H1 (cell line): Measurements from ENCODE around the gene DTD1. TPM values are rescaled to one million over a fixed set of nuclear protein-coding genes. Genes with fewer than 3 reads are reported as not detected.
A peak's percentile ranks its signal among the peaks of the same experiment; 100 is the strongest.

Experiments
- CTCF ChIA-PET: fragments of 300-600 bp; sonication (Branson Sonifier 250); formaldehyde crosslinking; loops from one replicate; lab custom pipeline; 2021; ENCODE audit not compliant: partially characterized antibody; lab: Charles Lee
- POLR2A ChIA-PET: fragments of 300-600 bp; sonication (Branson Sonifier 250); formaldehyde crosslinking; loops from one replicate; lab custom pipeline; 2021; ENCODE audit warnings: inconsistent platforms; ENCODE audit not compliant: partially characterized antibody; lab: Charles Lee
- DNase-seq, 2 experiments: peaks; one replicate each; pipeline versions ENCODE4 v3.0.0 to v3.0.0-alpha.2; 2010 to 2022; ENCODE audit warnings: low spot score in 2 of 2, low read depth in 1 of 2, mixed read lengths in 1 of 2
- FAIRE-seq: peaks from 2 replicates; lab custom pipeline; 2011; peaks lifted over from hg19 to GRCh38; lab: Jason Lieb, UNC
- H2AFZ ChIP-seq: 2 replicates; pipeline ENCODE4 v1.8.1; 2012; ENCODE audit warnings: low read length, inconsistent platforms
- H2AK5ac ChIP-seq: 2 replicates; pipeline ENCODE4 v1.6.1; 2013; ENCODE audit warnings: low read depth, low read length
- H2BK120ac ChIP-seq: replicated peaks from 2 replicates; pipeline ENCODE3; 2013; ENCODE audit warnings: low read depth, low read length, inconsistent platforms
- H2BK12ac ChIP-seq: 2 replicates; pipeline ENCODE4 v1.6.1; 2013; ENCODE audit warnings: low read depth, low read length
- H2BK15ac ChIP-seq: 2 replicates; pipeline ENCODE4 v1.6.1; 2013; ENCODE audit warnings: low read length
- H2BK20ac ChIP-seq: 2 replicates; pipeline ENCODE4 v1.6.1; 2013; ENCODE audit warnings: low read length
- H2BK5ac ChIP-seq: 2 replicates; pipeline ENCODE4 v1.6.1; 2013; ENCODE audit warnings: low read depth, low read length
- H3K14ac ChIP-seq: 2 replicates; pipeline ENCODE4 v1.6.1; 2013; ENCODE audit warnings: inconsistent platforms; ENCODE audit not compliant: insufficient read length
- H3K18ac ChIP-seq: 2 replicates; pipeline ENCODE4 v1.6.1; 2013; ENCODE audit warnings: low read length; ENCODE audit errors: extremely low read depth
- H3K23ac ChIP-seq: 2 replicates; pipeline ENCODE4 v1.6.1; 2013; ENCODE audit warnings: inconsistent platforms; ENCODE audit not compliant: insufficient read length
- H3K23me2 ChIP-seq: 2 replicates; pipeline ENCODE4 v1.6.1; 2013; ENCODE audit warnings: low read depth, low read length
- H3K27ac ChIP-seq: 2 replicates; pipeline ENCODE4 v1.6.1; 2011; ENCODE audit warnings: low read depth, low read length, inconsistent platforms
- H3K27me3 ChIP-seq, 4 experiments: replicated peaks in 1 of 4; 1 replicate in 1 of 4; 2 replicates in 3 of 4; pipeline versions ENCODE4 v1.6.1 to v1.8.1; 2011 to 2013; ENCODE audit warnings: low read length in 3 of 4, mild to moderate bottlenecking in 3 of 4, inconsistent platforms in 2 of 4, mixed read lengths in 2 of 4, moderate library complexity in 1 of 4; ENCODE audit not compliant: control insufficient read depth in 3 of 4, insufficient read depth in 3 of 4; ENCODE audit errors: extremely low read depth in 1 of 4
- H3K36me3 ChIP-seq, 4 experiments: 2 replicates each; pipeline versions ENCODE4 v1.6.1 to v1.8.1; 2011 to 2013; ENCODE audit warnings: mild to moderate bottlenecking in 4 of 4, low read length in 3 of 4, moderate library complexity in 2 of 4, control low read depth in 1 of 4, inconsistent platforms in 1 of 4; ENCODE audit not compliant: insufficient read depth in 4 of 4, control insufficient read depth in 2 of 4
- H3K4ac ChIP-seq: replicated peaks from 2 replicates; pipeline ENCODE3; 2013; ENCODE audit warnings: low read length, low read depth, mixed read lengths, inconsistent platforms; ENCODE audit not compliant: insufficient read length
- H3K4me1 ChIP-seq, 4 experiments: replicated peaks in 1 of 4; 1 replicate in 1 of 4; 2 replicates in 3 of 4; pipeline versions ENCODE4 v1.6.1 to v1.8.1; 2011 to 2013; ENCODE audit warnings: low read length in 3 of 4, inconsistent platforms in 2 of 4, mixed read lengths in 1 of 4; ENCODE audit not compliant: insufficient read depth in 4 of 4, control insufficient read depth in 3 of 4
- H3K4me2 ChIP-seq, 2 experiments: 2 replicates each; pipeline versions ENCODE4 v1.6.1 to v1.8.1; 2011 to 2013; ENCODE audit warnings: low read depth in 2 of 2, low read length in 2 of 2, control low read depth in 1 of 2, inconsistent platforms in 1 of 2, mild to moderate bottlenecking in 1 of 2; ENCODE audit not compliant: insufficient read depth in 1 of 2
- H3K4me3 ChIP-seq, 4 experiments: fragments of 200-600, 300-600 bp in 1 of 4; sonication (generic), shearing (Covaris generic), sonication (Bioruptor Twin) in 1 of 4; 2 replicates each; pipeline versions ENCODE4 v1.5.1 to v1.8.1; 2011 to 2016; ENCODE audit warnings: low read length in 4 of 4, low read depth in 3 of 4, control low read depth in 2 of 4, inconsistent platforms in 2 of 4, mild to moderate bottlenecking in 2 of 4, mixed read lengths in 1 of 4, moderate library complexity in 1 of 4; ENCODE audit not compliant: insufficient read depth in 2 of 4; ENCODE audit errors: extremely low read depth in 1 of 4
- H3K56ac ChIP-seq: replicated peaks from 2 replicates; pipeline ENCODE3; 2013; ENCODE audit warnings: low read depth, mild to moderate bottlenecking, mixed read lengths, low read length, inconsistent platforms; ENCODE audit not compliant: insufficient read length
- H3K79me1 ChIP-seq: 2 replicates; pipeline ENCODE4 v1.6.1; 2013; ENCODE audit warnings: low read depth, low read length, control low read depth
- H3K79me2 ChIP-seq, 2 experiments: 2 replicates each; pipeline versions ENCODE4 v1.6.1 to v1.8.1; 2012 to 2013; ENCODE audit warnings: low read length in 2 of 2, mild to moderate bottlenecking in 2 of 2, inconsistent platforms in 1 of 2; ENCODE audit not compliant: insufficient read depth in 2 of 2, control insufficient read depth in 1 of 2
- H3K9ac ChIP-seq, 4 experiments: replicated peaks in 1 of 4; 1 replicate in 1 of 4; 2 replicates in 3 of 4; pipeline versions ENCODE4 v1.6.1 to v1.8.1; 2011 to 2013; ENCODE audit warnings: low read depth in 3 of 4, low read length in 3 of 4, control low read depth in 2 of 4, mild to moderate bottlenecking in 2 of 4, moderate library complexity in 2 of 4, inconsistent platforms in 1 of 4; ENCODE audit errors: extremely low read depth in 1 of 4
- H3K9me3 ChIP-seq, 2 experiments: 2 replicates each; pipeline versions ENCODE4 v1.6.1 to v1.8.1; 2012 to 2013; ENCODE audit warnings: mild to moderate bottlenecking in 2 of 2, moderate library complexity in 2 of 2, control low read depth in 1 of 2, inconsistent platforms in 1 of 2, low read depth in 1 of 2, low read length in 1 of 2, mixed read lengths in 1 of 2; ENCODE audit not compliant: insufficient read depth in 2 of 2
- H4K20me1 ChIP-seq, 2 experiments: replicated peaks in 1 of 2; 2 replicates each; pipeline versions ENCODE3 to v1.8.1; 2011 to 2013; ENCODE audit warnings: inconsistent platforms in 2 of 2, low read length in 2 of 2, mild to moderate bottlenecking in 1 of 2; ENCODE audit not compliant: insufficient read depth in 2 of 2, control insufficient read depth in 1 of 2
- H4K5ac ChIP-seq: 2 replicates; pipeline ENCODE4 v1.6.1; 2013; ENCODE audit warnings: low read length, low read depth, mixed read lengths, inconsistent platforms; ENCODE audit not compliant: insufficient read length
- H4K8ac ChIP-seq: 2 replicates; pipeline ENCODE4 v1.8.0; 2013; ENCODE audit warnings: mild to moderate bottlenecking, moderate library complexity, low read length, inconsistent platforms; ENCODE audit not compliant: insufficient read depth; ENCODE audit errors: extremely low read depth
- H4K91ac ChIP-seq: replicated peaks from 2 replicates; pipeline ENCODE3; 2013; ENCODE audit warnings: low read length, mixed read lengths, inconsistent platforms; ENCODE audit not compliant: insufficient read length
- CEBPB ChIP-seq: IDR thresholded peaks from 2 replicates; pipeline ENCODE4 v1.6.1; 2012; ENCODE audit warnings: low read depth, low read length
- JUND ChIP-seq: IDR thresholded peaks from 2 replicates; pipeline ENCODE4 v1.6.1; 2011; ENCODE audit warnings: mild to moderate bottlenecking, improper control_type of control experiment, low read length
- TAF7 ChIP-seq: optimal IDR thresholded peaks from 2 replicates; pipeline ENCODE3; 2011; ENCODE audit warnings: low read depth, mild to moderate bottlenecking, inconsistent platforms, low read length, moderate library complexity, borderline replicate concordance
- TBP ChIP-seq: IDR thresholded peaks from 2 replicates; pipeline ENCODE4 v1.6.1; 2011; ENCODE audit warnings: low read depth, low read length, improper control_type of control experiment
- WGBS, 2 experiments: shearing (Covaris generic) in 1 of 2; methylation state at CpG; one replicate each; pipeline versions ENCODE4 v1.1.6 to v1.1.7; 2013 to 2015; ENCODE audit warnings: low lambda C conversion rate in 2 of 2, mixed read lengths in 2 of 2, inconsistent platforms in 1 of 2, low coverage in 1 of 2, missing lambda C conversion rate in 1 of 2; ENCODE audit not compliant: insufficient replicate concordance in 2 of 2, insufficient coverage in 1 of 2, insufficient read length in 1 of 2; ENCODE audit errors: extremely low coverage in 1 of 2, missing lambda C conversion rate in 1 of 2; 5-methylcytosine and 5-hydroxymethylcytosine counted together
- polyA plus RNA-seq, 7 experiments: library from polyadenylated mRNA; depleted of rRNA in 3 of 7; stranded (reverse) in 5 of 7; unstranded in 2 of 7; fragments of >200 nt in 5 of 7; fragments of 200-250 nt in 2 of 7; gene quantifications; 1 replicate in 5 of 7; 2 replicates in 1 of 7; 4 replicates in 1 of 7; pipeline versions ENCODE4 v1.2.1 to v1.2.3, GENCODE V29; 2011 to 2013; ENCODE audit warnings: missing spikeins in 2 of 7, mixed read lengths in 2 of 7
- total RNA-seq: library from RNA; stranded (reverse); fragmentation: NEBNext Ultra II Directional; extraction: Animal tissue kit (Norgen Biotek cat#: 25700); gene quantifications from 2 replicates; pipeline ENCODE4 v1.2.1, GENCODE V29; 2021

The DTD1 gene
- total and polyA plus RNA-seq, 2 of the 8 experiments (the other 6 are each of a cell fraction or from before 2014, with no cell fraction given) = 49.7 to 66.6 TPM

DNA sequence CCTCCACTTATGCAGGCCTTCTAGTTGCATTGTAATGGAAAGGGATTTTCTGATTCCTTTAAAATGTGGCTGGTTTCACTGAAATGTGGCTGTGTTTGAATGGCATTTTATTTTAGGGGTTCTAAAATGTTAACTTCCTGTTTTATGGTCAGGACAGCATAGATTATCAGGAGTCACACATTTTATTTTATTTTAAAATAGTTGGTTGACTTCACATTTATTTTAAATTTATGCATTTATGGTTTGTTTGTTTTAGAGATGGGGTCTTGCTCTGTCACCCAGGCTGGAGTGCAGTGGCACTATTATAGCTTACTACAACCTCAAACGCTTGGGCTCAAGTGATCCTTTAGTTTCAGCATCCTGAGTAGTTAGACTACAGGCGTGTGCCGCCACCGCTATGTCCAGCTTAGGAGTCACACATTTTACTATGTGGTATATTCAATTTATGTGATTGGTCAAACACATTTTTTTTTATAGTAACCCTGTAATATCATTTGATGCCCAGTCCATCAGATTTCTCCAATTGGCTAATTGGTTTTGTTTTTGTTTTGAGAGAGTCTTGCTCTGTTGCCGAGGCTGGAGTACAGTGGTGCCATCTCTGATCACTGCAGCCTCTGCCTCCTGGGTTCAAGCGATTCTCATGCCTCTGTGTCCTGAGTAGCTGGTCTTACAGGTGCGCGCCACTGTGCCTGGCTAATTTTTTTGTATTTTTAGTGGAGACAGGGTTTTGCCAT lies 2.3 kb downstream of the DTD1 start:
- Histone ChIP-seq H2AK5ac (no peak overlapping the region), H3K9ac (no peak overlapping the region), H3K9me3 (no peaks in the 10 kb centered on the region), H2BK120ac (peak overlapping the region; percentile 54), H3K27ac (no peak overlapping the region), H3K4me3 (peak overlapping the region in 1 of 4 experiments; percentile 73; a peak in 1 of 8 replicates), H3K79me2 (peaks cover 0 to 32% of the 10 kb centered on the region in 2 experiments; a peak in 2 of 4 replicates), H2BK12ac (0 out of 2 replicates have a peak overlapping the region, but pooled peaks have one; percentile 55), H2BK5ac (no peak overlapping the region), H4K91ac (no peak overlapping the region), H3K56ac (no peak overlapping the region), H3K4me2 (peak overlapping the region in 1 of 2 experiments; percentile 23; a peak in 1 of 4 replicates), H2BK15ac (peak overlapping the region; percentile 81; the same call in 1 of the 2 replicates), H4K5ac (no peak overlapping the region), H3K14ac (no peak overlapping the region), H3K4me1 (peaks cover 3 to 8% (median 4%) of the 10 kb centered on the region in 4 experiments; a peak in 5 of 7 replicates), H4K20me1 (peaks cover 0 to 2% of the 10 kb centered on the region in 2 experiments), H3K4ac (no peak overlapping the region), H4K8ac (no peak overlapping the region), H3K79me1 (no peaks in the 10 kb centered on the region; the same call in 1 of the 2 replicates), H3K23ac (no peak overlapping the region), H3K27me3 (no peaks in the 10 kb centered on the region), H3K23me2 (peaks cover 3% of the 10 kb centered on the region; the same call in 1 of the 2 replicates), H3K18ac (no peak overlapping the region), H2AFZ (no peak overlapping the region), H2BK20ac (no peak overlapping the region), H3K36me3 (no peaks in the 10 kb centered on the region)
- DNase-seq (no peak), FAIRE-seq (no peak)
- TF ChIP-seq JUND (no peak), TAF7 (no peak), TBP (no peak), CEBPB (no peak)
- WGBS, 2 experiments = 85% methylated on average over 8 of the region's 8 CpGs; no CpG with 5 or more reads in 1 of the 2 experiments
- POLR2A ChIA-PET = no interaction called here
- CTCF ChIA-PET = interaction anchor here (0.8 kb wide), 1 partner anchor 204 kb away, joined by 3 read pairs; no protein-coding TSS in a partner anchor
